HEK293 (cell line): Measurements from ENCODE around the gene NOS1AP.

ENCODE experiments used
- CTCF ChIA-PET: fragments of 350-600 bp; formaldehyde crosslinking; extraction: SDS; loops from one replicate; lab custom pipeline; 2021; ENCODE audit warnings: antibody characterized with exemption; lab: Yijun Ruan, JAX
- POLR2A ChIA-PET: fragments of 300-600 bp; formaldehyde crosslinking; extraction: SDS; loops from one replicate; lab custom pipeline; 2020; ENCODE audit warnings: antibody characterized with exemption, inconsistent platforms; lab: Yijun Ruan, JAX
- H3K27ac ChIP-seq: fragments of 200-500 bp; sonication (Bioruptor generic); 2 replicates; pipeline ENCODE4 v1.5.1; 2014; ENCODE audit warnings: low read depth, low read length, control low read depth, inconsistent platforms; ENCODE audit errors: extremely low read depth
- H3K36me3 ChIP-seq, 2 experiments: fragments of 200-500 bp in 1 of 2; sonication (Bioruptor generic) in 1 of 2; 1 replicate in 1 of 2; 2 replicates in 1 of 2; pipeline ENCODE4 v1.5.1; 2014 to 2017; ENCODE audit warnings: inconsistent platforms in 2 of 2, low read length in 2 of 2; ENCODE audit not compliant: control insufficient read depth in 2 of 2, insufficient read depth in 1 of 2
- H3K4me1 ChIP-seq: fragments of 200-500 bp; sonication (Bioruptor generic); 2 replicates; pipeline ENCODE4 v1.5.1; 2014; ENCODE audit warnings: mild to moderate bottlenecking, low read length, inconsistent platforms; ENCODE audit not compliant: control insufficient read depth, insufficient read depth
- H3K4me3 ChIP-seq: 2 replicates; pipeline ENCODE4 v1.5.1; 2011; ENCODE audit warnings: low read depth, mild to moderate bottlenecking, control low read depth, low read length, moderate library complexity
- H3K9me3 ChIP-seq: fragments of 200-500 bp; sonication (Bioruptor generic); 2 replicates; pipeline ENCODE4 v1.5.1; 2014; ENCODE audit warnings: low read depth, low read length, inconsistent platforms; ENCODE audit not compliant: control insufficient read depth, insufficient read depth
- KLF8 ChIP-seq: fragments of 450-650 bp; formaldehyde crosslinking; IDR thresholded peaks from 2 replicates; pipeline ENCODE4 v1.5.1; 2016; ENCODE audit warnings: missing biosample characterization, missing genetic modification characterization
- MYNN ChIP-seq: fragments of 450-650 bp; formaldehyde crosslinking; IDR thresholded peaks from 2 replicates; pipeline ENCODE4 v1.5.1; 2016; ENCODE audit warnings: missing biosample characterization, missing genetic modification characterization, borderline replicate concordance
- SCRT2 ChIP-seq: fragments of 450-650 bp; formaldehyde crosslinking; IDR thresholded peaks from 2 replicates; pipeline ENCODE4 v1.5.1; 2016; ENCODE audit warnings: missing biosample characterization, missing genetic modification characterization
- ZFP37 ChIP-seq: fragments of 450-650 bp; formaldehyde crosslinking; IDR thresholded peaks from 2 replicates; pipeline ENCODE4 v1.5.1; 2016; ENCODE audit warnings: missing biosample characterization, missing genetic modification characterization
- ZNF121 ChIP-seq: fragments of 450-650 bp; formaldehyde crosslinking; IDR thresholded peaks from 2 replicates; pipeline ENCODE4 v1.5.1; 2016; ENCODE audit warnings: missing biosample characterization, missing genetic modification characterization
- ZNF140 ChIP-seq: fragments of 450-650 bp; formaldehyde crosslinking; IDR thresholded peaks from 2 replicates; pipeline ENCODE4 v1.5.1; 2016; ENCODE audit warnings: missing biosample characterization, missing genetic modification characterization
- ZNF416 ChIP-seq: fragments of 450-650 bp; formaldehyde crosslinking; IDR thresholded peaks from 2 replicates; pipeline ENCODE4 v1.5.1; 2016; ENCODE audit warnings: missing biosample characterization, missing genetic modification characterization
- ZNF521 ChIP-seq: fragments of 450-650 bp; formaldehyde crosslinking; IDR thresholded peaks from 2 replicates; pipeline ENCODE4 v1.5.1; 2017; ENCODE audit warnings: missing biosample characterization, mild to moderate bottlenecking, missing genetic modification characterization
- ZNF561 ChIP-seq: fragments of 450-650 bp; IDR thresholded peaks from 2 replicates; pipeline ENCODE4 v1.5.1; 2018; ENCODE audit warnings: missing biosample characterization, missing genetic modification characterization, borderline replicate concordance
- ZNF600 ChIP-seq: fragments of 450-650 bp; formaldehyde crosslinking; IDR thresholded peaks from 2 replicates; pipeline ENCODE4 v1.5.1; 2016; ENCODE audit warnings: missing biosample characterization, missing genetic modification characterization
- ZNF664 ChIP-seq: fragments of 450-650 bp; formaldehyde crosslinking; IDR thresholded peaks from 2 replicates; pipeline ENCODE4 v1.5.1; 2016; ENCODE audit warnings: missing biosample characterization, missing genetic modification characterization
- ZNF701 ChIP-seq: fragments of 450-650 bp; formaldehyde crosslinking; IDR thresholded peaks from 2 replicates; pipeline ENCODE4 v1.5.1; 2016; ENCODE audit warnings: missing biosample characterization, missing genetic modification characterization
- TF ChIP-seq, protein P1 (sequence below): fragments of 450-650 bp; IDR thresholded peaks from 2 replicates; pipeline ENCODE4 v1.5.1; 2018; ENCODE audit warnings: missing biosample characterization, missing genetic modification characterization
- TF ChIP-seq, protein P2 (sequence below): fragments of 450-650 bp; formaldehyde crosslinking; IDR thresholded peaks from 2 replicates; pipeline ENCODE4 v1.5.1; 2016; ENCODE audit warnings: missing biosample characterization, missing genetic modification characterization
- TF ChIP-seq, protein P3 (sequence below): fragments of 450-650 bp; formaldehyde crosslinking; IDR thresholded peaks from 2 replicates; pipeline ENCODE4 v1.5.1; 2016; ENCODE audit warnings: missing biosample characterization, missing genetic modification characterization, borderline replicate concordance
- TF ChIP-seq, protein P4 (sequence below): fragments of 450-650 bp; formaldehyde crosslinking; IDR thresholded peaks from 2 replicates; pipeline ENCODE4 v1.5.1; 2016; ENCODE audit warnings: missing biosample characterization, missing genetic modification characterization
- TF ChIP-seq, protein P5 (sequence below): fragments of 450-650 bp; formaldehyde crosslinking; IDR thresholded peaks from 2 replicates; pipeline ENCODE4 v1.5.1; 2016; ENCODE audit warnings: missing biosample characterization, missing genetic modification characterization

The NOS1AP gene

DNA sequence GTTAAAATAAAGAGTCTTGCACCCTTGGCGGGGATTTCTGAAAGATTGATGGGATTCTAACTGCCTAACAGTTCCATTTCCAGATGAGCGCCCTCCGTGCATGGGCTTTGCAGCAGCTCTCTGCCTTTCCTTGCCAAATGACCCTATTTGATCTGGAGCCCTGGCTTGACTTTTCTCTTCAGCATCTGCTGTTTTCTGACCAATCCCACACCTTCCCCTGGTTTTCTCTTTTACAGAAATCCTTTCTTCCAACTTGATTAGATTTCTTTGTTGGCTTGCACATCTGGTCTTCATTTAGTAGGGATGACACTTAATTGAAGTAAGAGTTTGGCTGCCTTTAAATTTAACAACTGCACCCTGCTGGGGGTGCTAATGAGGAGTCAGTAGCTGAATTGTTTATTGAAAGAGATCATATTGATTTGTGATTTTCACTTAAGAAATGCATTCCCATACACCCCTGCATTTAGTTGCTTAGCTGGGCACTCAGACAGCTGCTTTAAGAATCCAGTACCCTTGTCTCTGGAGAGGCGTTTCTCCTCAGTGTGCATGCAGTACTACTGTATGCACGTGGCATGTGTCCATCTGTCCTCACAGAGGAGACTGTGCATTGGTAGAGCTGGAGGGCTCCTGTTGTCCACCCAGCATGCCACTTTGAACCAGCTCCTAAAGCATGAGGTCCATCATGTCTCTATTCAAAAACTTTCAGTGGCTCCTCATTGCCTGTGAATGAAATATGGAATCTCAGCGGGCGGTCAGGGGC lies 99.7 kb downstream of the NOS1AP start (continued):
- TF ChIP-seq ZNF121 (tag by site-specific recombination) (no peak), ZNF521 (tag by site-specific recombination) (no peak), MYNN (tag by site-specific recombination) (no peak), ZNF561 (tag by site-specific recombination) (no peak), ZNF664 (tag by site-specific recombination) (no peak)
- TF ChIP-seq, protein P1, sequence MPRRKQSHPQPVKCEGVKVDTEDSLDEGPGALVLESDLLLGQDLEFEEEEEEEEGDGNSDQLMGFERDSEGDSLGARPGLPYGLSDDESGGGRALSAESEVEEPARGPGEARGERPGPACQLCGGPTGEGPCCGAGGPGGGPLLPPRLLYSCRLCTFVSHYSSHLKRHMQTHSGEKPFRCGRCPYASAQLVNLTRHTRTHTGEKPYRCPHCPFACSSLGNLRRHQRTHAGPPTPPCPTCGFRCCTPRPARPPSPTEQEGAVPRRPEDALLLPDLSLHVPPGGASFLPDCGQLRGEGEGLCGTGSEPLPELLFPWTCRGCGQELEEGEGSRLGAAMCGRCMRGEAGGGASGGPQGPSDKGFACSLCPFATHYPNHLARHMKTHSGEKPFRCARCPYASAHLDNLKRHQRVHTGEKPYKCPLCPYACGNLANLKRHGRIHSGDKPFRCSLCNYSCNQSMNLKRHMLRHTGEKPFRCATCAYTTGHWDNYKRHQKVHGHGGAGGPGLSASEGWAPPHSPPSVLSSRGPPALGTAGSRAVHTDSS = 0 out of 2 replicates have a peak, but pooled peaks have one; percentile 5
- TF ChIP-seq, protein P2, sequence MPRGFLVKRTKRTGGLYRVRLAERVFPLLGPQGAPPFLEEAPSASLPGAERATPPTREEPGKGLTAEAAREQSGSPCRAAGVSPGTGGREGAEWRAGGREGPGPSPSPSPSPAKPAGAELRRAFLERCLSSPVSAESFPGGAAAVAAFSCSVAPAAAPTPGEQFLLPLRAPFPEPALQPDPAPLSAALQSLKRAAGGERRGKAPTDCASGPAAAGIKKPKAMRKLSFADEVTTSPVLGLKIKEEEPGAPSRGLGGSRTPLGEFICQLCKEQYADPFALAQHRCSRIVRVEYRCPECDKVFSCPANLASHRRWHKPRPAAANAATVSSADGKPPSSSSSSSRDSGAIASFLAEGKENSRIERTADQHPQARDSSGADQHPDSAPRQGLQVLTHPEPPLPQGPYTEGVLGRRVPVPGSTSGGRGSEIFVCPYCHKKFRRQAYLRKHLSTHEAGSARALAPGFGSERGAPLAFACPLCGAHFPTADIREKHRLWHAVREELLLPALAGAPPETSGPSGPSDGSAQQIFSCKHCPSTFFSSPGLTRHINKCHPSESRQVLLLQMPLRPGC (tag by site-specific recombination) = no peak
- TF ChIP-seq, protein P3, sequence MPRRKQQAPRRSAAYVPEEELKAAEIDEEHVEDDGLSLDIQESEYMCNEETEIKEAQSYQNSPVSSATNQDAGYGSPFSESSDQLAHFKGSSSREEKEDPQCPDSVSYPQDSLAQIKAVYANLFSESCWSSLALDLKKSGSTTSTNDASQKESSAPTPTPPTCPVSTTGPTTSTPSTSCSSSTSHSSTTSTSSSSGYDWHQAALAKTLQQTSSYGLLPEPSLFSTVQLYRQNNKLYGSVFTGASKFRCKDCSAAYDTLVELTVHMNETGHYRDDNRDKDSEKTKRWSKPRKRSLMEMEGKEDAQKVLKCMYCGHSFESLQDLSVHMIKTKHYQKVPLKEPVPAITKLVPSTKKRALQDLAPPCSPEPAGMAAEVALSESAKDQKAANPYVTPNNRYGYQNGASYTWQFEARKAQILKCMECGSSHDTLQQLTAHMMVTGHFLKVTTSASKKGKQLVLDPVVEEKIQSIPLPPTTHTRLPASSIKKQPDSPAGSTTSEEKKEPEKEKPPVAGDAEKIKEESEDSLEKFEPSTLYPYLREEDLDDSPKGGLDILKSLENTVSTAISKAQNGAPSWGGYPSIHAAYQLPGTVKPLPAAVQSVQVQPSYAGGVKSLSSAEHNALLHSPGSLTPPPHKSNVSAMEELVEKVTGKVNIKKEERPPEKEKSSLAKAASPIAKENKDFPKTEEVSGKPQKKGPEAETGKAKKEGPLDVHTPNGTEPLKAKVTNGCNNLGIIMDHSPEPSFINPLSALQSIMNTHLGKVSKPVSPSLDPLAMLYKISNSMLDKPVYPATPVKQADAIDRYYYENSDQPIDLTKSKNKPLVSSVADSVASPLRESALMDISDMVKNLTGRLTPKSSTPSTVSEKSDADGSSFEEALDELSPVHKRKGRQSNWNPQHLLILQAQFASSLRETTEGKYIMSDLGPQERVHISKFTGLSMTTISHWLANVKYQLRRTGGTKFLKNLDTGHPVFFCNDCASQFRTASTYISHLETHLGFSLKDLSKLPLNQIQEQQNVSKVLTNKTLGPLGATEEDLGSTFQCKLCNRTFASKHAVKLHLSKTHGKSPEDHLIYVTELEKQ = no peak
- TF ChIP-seq, all 188 proteins: peak for 3

DNA sequence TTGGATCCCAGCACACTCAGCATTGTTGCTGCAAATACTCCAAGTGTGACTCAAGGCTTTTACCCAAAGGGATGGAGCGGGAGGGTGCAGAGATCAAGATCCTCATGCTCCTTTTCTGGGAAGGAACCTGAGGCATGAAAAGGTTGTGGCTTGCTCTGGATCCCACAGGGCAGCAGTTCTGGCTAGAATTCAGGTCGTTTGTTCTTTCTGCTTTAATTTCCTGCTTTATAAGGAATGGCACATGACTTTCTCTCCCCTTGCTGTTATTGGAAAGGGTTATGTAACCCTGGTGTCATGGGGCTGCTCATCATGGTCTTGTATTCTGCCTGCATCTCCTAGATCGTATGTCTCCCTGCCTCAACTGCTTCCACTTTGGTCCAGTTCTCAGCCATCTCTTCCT lies 101.6 kb downstream of the NOS1AP start:
- TF ChIP-seq ZNF701 (tag by site-specific recombination) (no peak), ZFP37 (tag by site-specific recombination) (no peak), SCRT2 (tag by site-specific recombination) (no peak), ZNF600 (tag by site-specific recombination) (peak; percentile 49; the same call in 1 of the 2 replicates)
- ChIA-PET POLR2A (no interaction called here), CTCF (no interaction called here)
- Histone ChIP-seq H3K4me1 (peaks cover 30% of the 10 kb centered on the region), H3K4me3 (no peak overlapping the region), H3K9me3 (no peaks in the 10 kb centered on the region), H3K36me3 (no peaks in the 10 kb centered on the region), H3K27ac (no peak overlapping the region)

DNA sequence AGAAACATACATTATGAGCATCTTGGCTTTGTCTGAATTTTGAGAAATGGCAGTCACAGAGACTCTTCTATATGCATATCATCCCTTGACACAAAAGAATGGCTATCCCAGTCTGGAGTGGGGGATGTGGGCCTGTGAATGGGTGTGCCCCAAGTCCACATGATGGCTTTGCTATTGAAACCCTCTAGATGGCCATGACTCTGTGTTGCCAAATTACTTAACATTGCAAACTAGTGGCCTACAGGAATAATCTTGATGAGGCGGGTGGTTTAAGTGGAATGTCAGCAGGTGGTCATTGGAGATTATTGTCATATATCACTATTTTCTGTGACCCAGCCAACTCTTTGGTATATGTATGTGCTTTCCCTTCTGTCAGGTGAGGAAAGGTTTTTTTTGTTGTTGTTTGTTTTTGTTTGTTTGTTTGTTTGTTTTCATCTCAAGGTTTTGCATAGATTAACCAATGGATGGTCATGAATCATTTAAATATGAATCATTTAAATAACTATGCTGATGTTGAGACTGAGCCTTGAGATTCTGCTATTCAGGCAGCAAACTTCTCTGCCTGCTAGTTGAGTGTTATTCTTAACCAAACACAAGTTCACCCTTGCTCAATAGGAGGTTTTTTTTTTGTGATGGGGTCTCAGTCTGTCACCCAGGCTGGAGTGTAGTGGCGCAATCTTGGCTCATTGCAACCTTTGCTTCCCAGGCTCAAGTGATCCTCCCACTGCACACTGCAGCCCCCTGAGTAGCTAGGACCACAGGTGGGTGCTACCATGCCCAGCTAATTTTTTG lies 103.0 kb downstream of the NOS1AP start:
- H3K4me1 ChIP-seq = peaks cover 22% of the 10 kb centered on the region
- H3K36me3 ChIP-seq = no peaks in the 10 kb centered on the region
- POLR2A ChIA-PET = no interaction called here
- H3K4me3 ChIP-seq = no peak overlapping the region
- H3K9me3 ChIP-seq = no peaks in the 10 kb centered on the region
- H3K27ac ChIP-seq = no peak overlapping the region
- CTCF ChIA-PET = no interaction called here
- TF ChIP-seq, protein P4, sequence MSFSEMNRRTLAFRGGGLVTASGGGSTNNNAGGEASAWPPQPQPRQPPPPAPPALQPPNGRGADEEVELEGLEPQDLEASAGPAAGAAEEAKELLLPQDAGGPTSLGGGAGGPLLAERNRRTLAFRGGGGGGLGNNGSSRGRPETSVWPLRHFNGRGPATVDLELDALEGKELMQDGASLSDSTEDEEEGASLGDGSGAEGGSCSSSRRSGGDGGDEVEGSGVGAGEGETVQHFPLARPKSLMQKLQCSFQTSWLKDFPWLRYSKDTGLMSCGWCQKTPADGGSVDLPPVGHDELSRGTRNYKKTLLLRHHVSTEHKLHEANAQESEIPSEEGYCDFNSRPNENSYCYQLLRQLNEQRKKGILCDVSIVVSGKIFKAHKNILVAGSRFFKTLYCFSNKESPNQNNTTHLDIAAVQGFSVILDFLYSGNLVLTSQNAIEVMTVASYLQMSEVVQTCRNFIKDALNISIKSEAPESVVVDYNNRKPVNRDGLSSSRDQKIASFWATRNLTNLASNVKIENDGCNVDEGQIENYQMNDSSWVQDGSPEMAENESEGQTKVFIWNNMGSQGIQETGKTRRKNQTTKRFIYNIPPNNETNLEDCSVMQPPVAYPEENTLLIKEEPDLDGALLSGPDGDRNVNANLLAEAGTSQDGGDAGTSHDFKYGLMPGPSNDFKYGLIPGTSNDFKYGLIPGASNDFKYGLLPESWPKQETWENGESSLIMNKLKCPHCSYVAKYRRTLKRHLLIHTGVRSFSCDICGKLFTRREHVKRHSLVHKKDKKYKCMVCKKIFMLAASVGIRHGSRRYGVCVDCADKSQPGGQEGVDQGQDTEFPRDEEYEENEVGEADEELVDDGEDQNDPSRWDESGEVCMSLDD = no peak
- TF ChIP-seq ZNF416 (tag by site-specific recombination) (no peak), ZNF140 (no peak), KLF8 (no peak)
- TF ChIP-seq, protein P5, sequence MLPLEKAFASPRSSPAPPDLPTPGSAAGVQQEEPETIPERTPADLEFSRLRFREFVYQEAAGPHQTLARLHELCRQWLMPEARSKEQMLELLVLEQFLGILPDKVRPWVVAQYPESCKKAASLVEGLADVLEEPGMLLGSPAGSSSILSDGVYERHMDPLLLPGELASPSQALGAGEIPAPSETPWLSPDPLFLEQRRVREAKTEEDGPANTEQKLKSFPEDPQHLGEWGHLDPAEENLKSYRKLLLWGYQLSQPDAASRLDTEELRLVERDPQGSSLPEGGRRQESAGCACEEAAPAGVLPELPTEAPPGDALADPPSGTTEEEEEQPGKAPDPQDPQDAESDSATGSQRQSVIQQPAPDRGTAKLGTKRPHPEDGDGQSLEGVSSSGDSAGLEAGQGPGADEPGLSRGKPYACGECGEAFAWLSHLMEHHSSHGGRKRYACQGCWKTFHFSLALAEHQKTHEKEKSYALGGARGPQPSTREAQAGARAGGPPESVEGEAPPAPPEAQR (tag by site-specific recombination) = no peak
